ENCODE results near the gene CC2D2B.
A peak's percentile ranks its signal among the peaks of the same experiment; 100 is the strongest.
"Not testable (repeated sequence)": the region's sequence is repeated elsewhere in the genome, so short reads cannot be mapped to it uniquely, and the experiment has no call there.

CC2D2B gene

GRCh38 chr10:95906677-95907455 is 909 bp upstream of the CC2D2B start:
- Histone ChIP-seq H3K27me3 (no peaks in the 10 kb centered on the region), H3K4me1 (no peaks in the 10 kb centered on the region), H3K4me3 (ENCODE audit: low read depth, low read length) (peak overlapping the region; percentile 71), H3K36me3 (peaks cover 3% of the 10 kb centered on the region; the same call in 1 of the 2 replicates), H3K9me3 (no peaks in the 10 kb centered on the region)
- DNase-seq = peak; percentile 54
- TF ChIP-seq CTCF (IDR thresholded peaks at IDR 0.05; ENCODE audit: low read depth, low read length) = 0 out of 2 replicates have a peak, but pooled peaks have one; percentile 9

GRCh38 chr10:95908450-95908849 is 675 bp downstream of the CC2D2B start:
- Histone ChIP-seq H3K36me3 (peaks cover 3% of the 10 kb centered on the region; the same call in 1 of the 2 replicates), H3K4me1 (no peaks in the 10 kb centered on the region), H3K4me3 (ENCODE audit: low read depth, low read length) (peak overlapping the region; percentile 71; the same call in 1 of the 2 replicates), H3K9me3 (no peaks in the 10 kb centered on the region), H3K27me3 (no peaks in the 10 kb centered on the region)
- no peak for TF ChIP-seq CTCF (IDR thresholded peaks at IDR 0.05; ENCODE audit: low read depth, low read length)
- DNase-seq = no peak

GRCh38 chr10:95909561-95909960 is 1.8 kb downstream of the CC2D2B start:
- Histone ChIP-seq H3K4me1 (no peaks in the 10 kb centered on the region), H3K9me3 (no peaks in the 10 kb centered on the region), H3K4me3 (ENCODE audit: low read depth, low read length) (no peak overlapping the region), H3K27me3 (0 out of 2 replicates have a peak, but pooled peaks cover 3% of the 10 kb centered on the region), H3K36me3 (no peaks in the 10 kb centered on the region)
- TF ChIP-seq CTCF (IDR thresholded peaks at IDR 0.05; ENCODE audit: low read depth, low read length) = no peak
- DNase-seq = no peak

- H3K36me3 ChIP-seq; DNase-seq; H3K9me3 ChIP-seq; H3K4me1 ChIP-seq; H3K4me3 ChIP-seq (ENCODE audit: low read depth, low read length); H3K27me3 ChIP-seq: not testable (repeated sequence)
Observed at GRCh38 chr10:95916039-95916438, 8.3 kb downstream of the CC2D2B start.

GRCh38 chr10:95920798-95921426 is 13.1 kb downstream of the CC2D2B start:
- no peak overlapping the region for H3K4me3 ChIP-seq (ENCODE audit: low read depth, low read length)
- TF ChIP-seq CTCF (IDR thresholded peaks at IDR 0.05; ENCODE audit: low read depth, low read length) = no peak
- H3K9me3 ChIP-seq = no peaks in the 10 kb centered on the region
- 0 out of 2 replicates have a peak, but pooled peaks cover 3% of the 10 kb centered on the region for H3K27me3 ChIP-seq
- no peak for DNase-seq
- no peaks in the 10 kb centered on the region for H3K4me1 ChIP-seq
- no peaks in the 10 kb centered on the region for H3K36me3 ChIP-seq

- no peak for TF ChIP-seq CTCF (IDR thresholded peaks at IDR 0.05; ENCODE audit: low read depth, low read length)
- no peak overlapping the region for H3K4me3 ChIP-seq (ENCODE audit: low read depth, low read length)
- no peaks in the 10 kb centered on the region for H3K4me1 ChIP-seq
- no peaks in the 10 kb centered on the region for H3K27me3 ChIP-seq
- H3K9me3 ChIP-seq = no peaks in the 10 kb centered on the region
- DNase-seq = no peak
- H3K36me3 ChIP-seq = no peaks in the 10 kb centered on the region
Observed at GRCh38 chr10:95925033-95925432, 17.3 kb downstream of the CC2D2B start.
